MG63 (cell line): Measurements from ENCODE around the gene FALEC. TPM values are rescaled to one million over a fixed set of nuclear protein-coding genes. Genes with fewer than 3 reads are reported as not detected.

Source experiments
- DNase-seq: peaks from one replicate; pipeline ENCODE4 v3.0.0-alpha.2; 2020
- H3K27me3 ChIP-seq: fragments of 250-450 bp; sonication (Bioruptor Pico); 2 replicates; pipeline ENCODE4 v1.5.1; 2020; ENCODE audit warnings: mild to moderate bottlenecking, moderate library complexity
- H3K36me3 ChIP-seq: fragments of 250-450 bp; sonication (Bioruptor Pico); 2 replicates; pipeline ENCODE4 v1.5.1; 2020; ENCODE audit warnings: mild to moderate bottlenecking, moderate library complexity
- H3K4me3 ChIP-seq: fragments of 250-450 bp; sonication (Bioruptor Pico); 2 replicates; pipeline ENCODE4 v1.5.1; 2020; ENCODE audit warnings: mild to moderate bottlenecking, moderate library complexity
- H3K9me3 ChIP-seq: fragments of 250-450 bp; sonication (Bioruptor Pico); 2 replicates; pipeline ENCODE4 v1.5.1; 2020; ENCODE audit warnings: mild to moderate bottlenecking, moderate library complexity
- total RNA-seq: library from RNA; depleted of rRNA; stranded (reverse); fragments of >200 nt; shearing (Covaris generic); gene quantifications from 2 replicates; pipeline ENCODE4 v1.2.3, GENCODE V29; 2014; ENCODE audit warnings: low replicate concordance

Gene FALEC
- total RNA-seq, 1 experiment from 2014 or later: not detected

DNA sequence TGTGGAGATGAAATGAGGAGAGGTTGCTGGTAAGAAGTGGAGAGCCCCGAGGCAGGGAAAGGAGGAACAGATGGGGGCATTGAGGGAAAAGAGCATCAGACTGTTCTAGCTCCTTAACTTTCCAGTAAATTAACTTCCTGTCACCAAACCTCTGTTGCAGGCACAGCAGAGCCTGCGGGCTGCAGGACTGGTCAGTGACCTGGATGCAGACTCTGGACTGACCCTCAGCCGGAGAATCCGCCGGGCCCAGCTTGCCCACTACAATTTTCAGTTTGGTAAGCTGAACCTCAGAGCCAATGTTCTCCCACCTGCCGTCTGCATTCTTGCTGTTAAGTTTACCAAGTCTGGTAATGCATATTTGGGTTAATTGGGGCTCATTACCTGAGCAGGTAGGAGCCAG lies 10.1 kb upstream of the FALEC start:
- no peak for DNase-seq
- peaks cover 52% of the 10 kb centered on the region for H3K36me3 ChIP-seq
- no peaks in the 10 kb centered on the region for H3K27me3 ChIP-seq
- no peaks in the 10 kb centered on the region for H3K9me3 ChIP-seq
- H3K4me3 ChIP-seq: no peak overlapping the region

- Histone ChIP-seq H3K36me3 (peaks cover 53% of the 10 kb centered on the region), H3K27me3 (no peaks in the 10 kb centered on the region), H3K4me3 (peak within 1 kb of the TSS; percentile 33), H3K9me3 (no peaks in the 10 kb centered on the region)
- DNase-seq: peak; percentile 83
These were observed 7.4 kb upstream of the FALEC start, which contains the start of gene ECM1 for GRCh38 chr1:150507912-150508864. ECM1 (plus strand) TSS chr1:150508109; CDS start chr1:150508210, 101 bp downstream.

GRCh38 chr1:150508982-150509381 lies 6.6 kb upstream of the FALEC start:
- Histone ChIP-seq H3K9me3 (no peaks in the 10 kb centered on the region), H3K27me3 (no peaks in the 10 kb centered on the region), H3K4me3 (no peak overlapping the region), H3K36me3 (peaks cover 55% of the 10 kb centered on the region)
- no peak for DNase-seq

DNA sequence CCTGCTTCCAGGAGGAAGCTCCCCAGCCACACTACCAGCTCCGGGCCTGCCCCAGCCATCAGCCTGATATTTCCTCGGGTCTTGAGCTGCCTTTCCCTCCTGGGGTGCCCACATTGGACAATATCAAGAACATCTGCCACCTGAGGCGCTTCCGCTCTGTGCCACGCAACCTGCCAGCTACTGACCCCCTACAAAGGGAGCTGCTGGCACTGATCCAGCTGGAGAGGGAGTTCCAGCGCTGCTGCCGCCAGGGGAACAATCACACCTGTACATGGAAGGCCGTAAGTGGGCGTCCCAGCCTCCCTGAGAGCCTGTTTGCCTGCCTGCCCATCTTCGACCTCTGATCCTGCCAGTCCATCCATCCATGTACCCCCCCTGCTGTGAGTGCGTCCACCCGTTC lies 4.0 kb upstream of the FALEC start:
- peaks cover 36% of the 10 kb centered on the region for H3K36me3 ChIP-seq
- H3K27me3 ChIP-seq: no peaks in the 10 kb centered on the region
- H3K9me3 ChIP-seq: no peaks in the 10 kb centered on the region
- DNase-seq: no peak
- no peak overlapping the region for H3K4me3 ChIP-seq

GRCh38 chr1:150511985-150512660 lies 3.4 kb upstream of the FALEC start:
- no peak overlapping the region for H3K4me3 ChIP-seq
- peaks cover 30% of the 10 kb centered on the region for H3K36me3 ChIP-seq
- no peaks in the 10 kb centered on the region for H3K9me3 ChIP-seq
- no peaks in the 10 kb centered on the region for H3K27me3 ChIP-seq
- DNase-seq: no peak

- no peak for DNase-seq
- no peak overlapping the region for H3K4me3 ChIP-seq
These were observed 2.7 kb upstream of the FALEC start for GRCh38 chr1:150512846-150513245.

DNA sequence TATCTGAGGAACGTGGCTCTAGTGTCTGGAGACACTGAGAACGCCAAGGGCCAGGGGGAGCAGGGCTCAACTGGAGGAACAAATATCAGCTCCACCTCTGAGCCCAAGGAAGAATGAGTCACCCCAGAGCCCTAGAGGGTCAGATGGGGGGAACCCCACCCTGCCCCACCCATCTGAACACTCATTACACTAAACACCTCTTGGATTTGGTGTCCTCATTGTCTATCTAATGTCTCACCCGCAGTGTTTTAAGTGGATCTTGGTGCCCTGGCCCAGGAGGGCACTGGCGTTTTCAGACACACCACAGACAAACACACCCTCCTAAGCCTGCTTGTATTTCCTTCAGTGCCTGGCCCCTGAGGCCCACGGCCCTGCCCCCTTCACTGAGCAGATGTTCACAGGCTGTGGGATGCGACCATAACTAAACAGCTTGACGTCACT lies 2.2 kb upstream of the FALEC start:
- Histone ChIP-seq H3K4me3 (no peak overlapping the region), H3K9me3 (no peaks in the 10 kb centered on the region), H3K27me3 (no peaks in the 10 kb centered on the region), H3K36me3 (peaks cover 24% of the 10 kb centered on the region)
- peak; percentile 20 for DNase-seq

More at GRCh38 chr1:150512846-150513245, 2.7 kb upstream of the FALEC start:
- H3K27me3 ChIP-seq: no peaks in the 10 kb centered on the region
- H3K9me3 ChIP-seq: no peaks in the 10 kb centered on the region
- H3K36me3 ChIP-seq: peaks cover 24% of the 10 kb centered on the region

DNA sequence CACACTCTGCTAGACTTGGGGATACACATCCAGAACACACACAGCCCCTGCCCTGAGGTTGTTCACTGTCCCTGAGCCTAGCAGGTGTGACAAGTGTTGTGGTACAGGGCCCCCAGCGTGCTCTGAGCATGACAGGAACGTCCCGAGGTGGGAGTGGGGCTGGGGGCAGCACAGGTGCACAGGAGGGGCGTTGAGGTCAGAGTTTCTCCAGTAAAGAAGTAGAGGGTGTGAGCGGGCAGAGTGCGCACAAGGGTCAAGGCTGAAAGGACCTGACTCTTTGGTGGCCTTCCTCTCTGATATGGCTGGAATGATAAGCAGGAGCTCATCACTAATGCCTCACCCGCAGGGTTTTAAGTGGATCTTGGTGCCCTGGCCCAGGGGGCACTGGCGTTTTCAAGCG lies 1.3 kb upstream of the FALEC start:
- Histone ChIP-seq H3K9me3 (no peaks in the 10 kb centered on the region), H3K36me3 (peaks cover 24% of the 10 kb centered on the region), H3K27me3 (no peaks in the 10 kb centered on the region), H3K4me3 (no peak overlapping the region)
- DNase-seq: no peak

- no peak for DNase-seq
These were observed 632 bp upstream of the FALEC start for GRCh38 chr1:150514913-150515327.

GRCh38 chr1:150516050-150516591 lies 569 bp downstream of the FALEC start:
- H3K4me3 ChIP-seq: peak overlapping the region; percentile 68
- H3K9me3 ChIP-seq: no peaks in the 10 kb centered on the region
- DNase-seq: peak; percentile 24
- H3K27me3 ChIP-seq: no peaks in the 10 kb centered on the region
- H3K36me3 ChIP-seq: peaks cover 16% of the 10 kb centered on the region

More at GRCh38 chr1:150514913-150515327, 632 bp upstream of the FALEC start:
- Histone ChIP-seq H3K27me3 (no peaks in the 10 kb centered on the region), H3K36me3 (peaks cover 23% of the 10 kb centered on the region), H3K9me3 (no peaks in the 10 kb centered on the region), H3K4me3 (peak overlapping the region; percentile 68)

DNA sequence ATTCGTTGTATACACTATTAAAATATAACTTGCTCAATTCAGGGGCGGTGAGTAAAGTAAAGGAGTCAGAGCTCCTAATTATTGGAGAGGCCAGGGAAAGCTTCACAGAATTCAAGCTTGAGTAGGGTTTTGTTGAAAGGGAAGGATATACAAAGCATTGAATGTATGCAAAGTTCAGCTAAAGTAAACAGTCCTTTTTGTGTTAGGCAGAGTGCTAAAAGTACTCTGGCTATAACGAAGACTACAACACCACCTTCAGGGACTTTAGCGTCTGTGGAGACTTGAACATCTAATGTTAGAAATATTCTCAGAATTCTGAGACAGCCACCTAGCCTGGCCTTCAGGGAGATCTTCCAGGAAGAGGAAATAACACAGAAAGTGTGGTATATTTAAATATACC lies 1.1 kb downstream of the FALEC start:
- Histone ChIP-seq H3K4me3 (peak overlapping the region; percentile 68), H3K27me3 (no peaks in the 10 kb centered on the region), H3K36me3 (peaks cover 12% of the 10 kb centered on the region), H3K9me3 (no peaks in the 10 kb centered on the region)
- no peak for DNase-seq

GRCh38 chr1:150521196-150521968 lies 5.8 kb downstream of the FALEC start:
- H3K27me3 ChIP-seq: no peaks in the 10 kb centered on the region
- H3K36me3 ChIP-seq: no peaks in the 10 kb centered on the region
- no peaks in the 10 kb centered on the region for H3K9me3 ChIP-seq
- no peak for DNase-seq
- H3K4me3 ChIP-seq: no peak overlapping the region

DNA sequence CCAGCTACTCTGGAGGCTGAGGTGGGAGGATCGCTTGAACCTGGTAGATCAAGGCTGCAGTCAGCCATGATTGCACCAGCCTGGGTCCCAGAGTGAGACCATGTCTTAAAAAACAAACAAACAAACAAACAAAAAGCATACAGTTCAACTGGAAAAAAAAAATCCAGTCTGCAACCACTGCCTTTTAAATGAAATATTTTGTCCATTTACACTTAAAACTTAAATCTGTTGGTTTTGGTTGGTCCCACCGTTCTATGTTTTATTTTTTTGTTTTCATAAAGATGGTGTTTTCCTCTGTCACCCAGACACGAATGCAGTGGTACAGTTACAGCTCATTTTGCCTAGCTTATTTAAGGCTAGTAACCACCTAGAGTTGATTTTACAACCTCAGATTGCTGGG lies 9.8 kb downstream of the FALEC start:
- Histone ChIP-seq H3K27me3 (no peaks in the 10 kb centered on the region), H3K9me3 (no peaks in the 10 kb centered on the region), H3K4me3 (no peak overlapping the region), H3K36me3 (no peaks in the 10 kb centered on the region)
- DNase-seq: no peak

GRCh38 chr1:150528196-150528595 lies 12.6 kb downstream of the FALEC start:
- DNase-seq: peak; percentile 42
- Histone ChIP-seq H3K36me3 (no peaks in the 10 kb centered on the region), H3K27me3 (no peaks in the 10 kb centered on the region), H3K4me3 (no peak overlapping the region), H3K9me3 (no peaks in the 10 kb centered on the region)

DNA sequence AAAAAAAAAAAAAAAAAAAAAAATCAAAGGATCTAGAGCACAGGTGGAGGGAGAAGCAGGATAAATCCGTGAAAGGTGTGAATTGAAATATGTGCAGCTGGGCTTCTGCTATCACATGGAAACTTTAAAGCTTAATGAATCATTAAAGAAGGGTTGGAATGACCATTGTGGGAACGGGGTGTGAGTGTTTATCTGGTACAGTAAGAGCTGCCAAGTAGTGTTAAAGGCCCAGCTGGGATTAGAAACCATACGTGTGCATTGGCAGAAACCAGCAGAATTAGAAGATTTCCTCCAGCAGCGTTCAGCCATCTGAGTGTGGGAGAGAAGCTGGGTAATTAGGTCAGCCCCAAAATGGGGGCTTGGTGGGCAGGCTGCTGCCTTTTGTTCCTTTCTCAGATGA lies 13.5 kb downstream of the FALEC start:
- DNase-seq: peak; percentile 66
- no peak overlapping the region for H3K4me3 ChIP-seq

DNA sequence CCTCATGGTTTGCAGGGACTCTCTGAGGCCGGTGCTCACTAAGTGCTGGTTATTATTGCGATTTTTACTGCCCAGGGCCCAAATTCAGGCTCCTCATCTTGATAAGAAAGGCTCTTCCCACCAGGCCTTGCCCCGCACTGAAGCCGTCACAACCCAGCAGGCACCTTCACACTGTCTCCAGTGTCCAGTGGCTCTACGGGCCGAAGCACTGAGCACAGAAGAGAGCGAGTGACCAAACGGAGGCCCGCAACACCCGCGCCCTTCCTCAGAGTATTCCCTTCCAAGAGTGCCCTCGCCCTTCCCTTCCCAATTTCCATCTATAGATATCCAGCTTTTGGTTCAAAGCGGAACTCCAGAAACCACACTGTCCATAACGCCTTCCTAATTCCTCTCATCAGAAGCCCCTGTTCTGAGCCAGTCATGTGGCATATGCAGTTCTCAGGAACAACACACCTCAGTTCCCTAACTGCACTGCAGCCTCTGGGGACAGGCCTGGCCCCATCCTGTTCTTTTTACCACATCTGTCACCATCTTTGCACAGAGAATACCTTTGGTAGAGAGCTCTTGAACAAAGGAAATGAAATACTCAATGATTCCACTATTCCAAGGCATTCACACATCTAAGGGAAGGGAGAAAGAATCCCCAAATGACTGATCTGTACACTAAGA lies 15.1 kb downstream of the FALEC start:
- Histone ChIP-seq H3K4me3 (no peak overlapping the region), H3K9me3 (no peaks in the 10 kb centered on the region), H3K27me3 (no peaks in the 10 kb centered on the region), H3K36me3 (no peaks in the 10 kb centered on the region)
- DNase-seq: no peak

More for the DNA sequence above, 13.5 kb downstream of the FALEC start:
- H3K36me3 ChIP-seq: no peaks in the 10 kb centered on the region
- no peaks in the 10 kb centered on the region for H3K27me3 ChIP-seq
- no peaks in the 10 kb centered on the region for H3K9me3 ChIP-seq
